ENCODE data around the gene PARP2. TPM values are rescaled to one million over a fixed set of nuclear protein-coding genes. Genes with fewer than 3 reads are reported as not detected.

The PARP2 gene
- 1 to 10 TPM; 3.9 to 5.8 TPM for total RNA-seq

- DNase-seq (ENCODE audit: low spot score), result peak; percentile 88
- peak within 1 kb of the TSS; percentile 90 to 94 for H3K27ac ChIP-seq
- peak within 1 kb of the TSS; percentile 78 for H3K4me3 ChIP-seq
- ATAC-seq (ENCODE audit: insufficient number of reproducible peaks, low FRiP score, low read depth), result peak; percentile 99
- peaks cover 6% of the 10 kb centered on the region for H3K36me3 ChIP-seq
- no peak for TF ChIP-seq CTCF (IDR thresholded peaks at IDR 0.05)
- peaks cover 4 to 11% of the 10 kb centered on the region in 2 donors for H3K4me1 ChIP-seq (ENCODE audit: control insufficient read depth in 1 of 2, low read depth in 2 of 2)
- no peaks in the 10 kb centered on the region for H3K27me3 ChIP-seq (replicated peaks; ENCODE audit: insufficient read depth)
- H3K9me3 ChIP-seq, result no peaks in the 10 kb centered on the region
Observed at GRCh38 chr14:20343092-20343861, at the start of gene PARP2. PARP2 (plus strand) TSS chr14:20343635; CDS start chr14:20343642, 7 bp downstream.

GRCh38 chr14:20294636-20295035, 48.8 kb upstream of the PARP2 start:
- no peak for DNase-seq (ENCODE audit: low spot score)
- H3K4me3 ChIP-seq, result no peak overlapping the region
- peaks cover 47% of the 10 kb centered on the region for H3K36me3 ChIP-seq
- no peaks in the 10 kb centered on the region for H3K4me1 ChIP-seq (ENCODE audit: control insufficient read depth in 1 of 2, low read depth in 2 of 2)
- no peak for ATAC-seq (ENCODE audit: insufficient number of reproducible peaks, low FRiP score, low read depth)
- TF ChIP-seq CTCF (IDR thresholded peaks at IDR 0.05), result no peak
- H3K27me3 ChIP-seq (replicated peaks; ENCODE audit: insufficient read depth), result no peaks in the 10 kb centered on the region
- H3K9me3 ChIP-seq, result no peaks in the 10 kb centered on the region
- H3K27ac ChIP-seq, result no peak overlapping the region

- Histone ChIP-seq H3K4me1 (ENCODE audit: control insufficient read depth in 1 of 2, low read depth in 2 of 2) (no peaks in the 10 kb centered on the region), H3K27me3 (replicated peaks; ENCODE audit: insufficient read depth) (no peaks in the 10 kb centered on the region), H3K27ac (no peak overlapping the region), H3K4me3 (no peak overlapping the region), H3K36me3 (peaks cover 48% of the 10 kb centered on the region), H3K9me3 (no peaks in the 10 kb centered on the region)
- ATAC-seq (ENCODE audit: insufficient number of reproducible peaks, low FRiP score, low read depth) (no peak), DNase-seq (ENCODE audit: low spot score) (no peak)
- no peak for TF ChIP-seq CTCF (IDR thresholded peaks at IDR 0.05)
Observed at GRCh38 chr14:20295067-20295466, 48.4 kb upstream of the PARP2 start.

- H3K4me3 ChIP-seq, result no peak overlapping the region
- DNase-seq (ENCODE audit: low spot score), result no peak
- no peaks in the 10 kb centered on the region for H3K27me3 ChIP-seq (replicated peaks; ENCODE audit: insufficient read depth)
- peaks cover 9 to 15% of the 10 kb centered on the region in 2 donors for H3K4me1 ChIP-seq (ENCODE audit: control insufficient read depth in 1 of 2, low read depth in 2 of 2)
- H3K27ac ChIP-seq, result no peak overlapping the region
- peaks cover 35% of the 10 kb centered on the region for H3K36me3 ChIP-seq
- no peaks in the 10 kb centered on the region for H3K9me3 ChIP-seq
- no peak for TF ChIP-seq CTCF (IDR thresholded peaks at IDR 0.05)
- ATAC-seq (ENCODE audit: insufficient number of reproducible peaks, low FRiP score, low read depth), result no peak
Observed at GRCh38 chr14:20302042-20302755, 41.2 kb upstream of the PARP2 start.
